Loucy (cell line): Measurements from ENCODE around the gene ZDHHC14.

ENCODE experiments used
- H2AFZ ChIP-seq: fragments of 200-600 bp; sonication (generic); 2 replicates; pipeline ENCODE4 v1.6.0; 2016; ENCODE audit warnings: antibody characterized with exemption, mild to moderate bottlenecking, low read length, moderate library complexity
- H3F3A ChIP-seq: fragments of 200-600 bp; 2 replicates; pipeline ENCODE4 v1.6.0; 2016; ENCODE audit warnings: antibody characterized with exemption, low read depth, mild to moderate bottlenecking
- H3K27me3 ChIP-seq: fragments of 200-600 bp; sonication (generic); 2 replicates; pipeline ENCODE4 v1.6.1; 2014; ENCODE audit warnings: low read length, mild to moderate bottlenecking; ENCODE audit not compliant: insufficient read depth, poor library complexity, severe bottlenecking
- H3K36me3 ChIP-seq: fragments of 200-600 bp; sonication (generic); 2 replicates; pipeline ENCODE4 v1.6.1; 2016; ENCODE audit warnings: low read length; ENCODE audit not compliant: insufficient read depth
- H3K4me1 ChIP-seq: fragments of 200-600 bp; sonication (generic); 2 replicates; pipeline ENCODE4 v1.5.1; 2014; ENCODE audit warnings: low read length, mild to moderate bottlenecking; ENCODE audit not compliant: insufficient read depth, poor library complexity, severe bottlenecking
- H3K4me2 ChIP-seq: fragments of 200-600 bp; sonication (generic); 2 replicates; pipeline ENCODE4 v1.6.0; 2014; ENCODE audit warnings: antibody characterized with exemption, low read length, low read depth, mild to moderate bottlenecking; ENCODE audit not compliant: poor library complexity, severe bottlenecking
- H3K4me3 ChIP-seq: fragments of 200-600 bp; sonication (generic); 2 replicates; pipeline ENCODE4 v1.5.1; 2014; ENCODE audit warnings: low read length, mild to moderate bottlenecking, mixed read lengths; ENCODE audit not compliant: poor library complexity, severe bottlenecking
- H3K79me2 ChIP-seq: fragments of 200-600 bp; sonication (generic); 2 replicates; pipeline ENCODE4 v1.6.1; 2014; ENCODE audit warnings: low read length; ENCODE audit not compliant: insufficient read depth
- H3K9ac ChIP-seq: fragments of 200-600 bp; sonication (generic); 2 replicates; pipeline ENCODE4 v1.6.0; 2014; ENCODE audit warnings: mild to moderate bottlenecking, low read depth, low read length, moderate library complexity; ENCODE audit not compliant: poor library complexity, severe bottlenecking
- H3K9me2 ChIP-seq: fragments of 200-600 bp; sonication (generic); replicated peaks from 2 replicates; pipeline ENCODE4 v1.6.1; 2016; ENCODE audit warnings: low read depth, low read length, mixed read lengths
- H3K9me3 ChIP-seq: fragments of 200-600 bp; sonication (generic); 2 replicates; pipeline ENCODE4 v1.6.1; 2014; ENCODE audit warnings: mild to moderate bottlenecking, antibody characterized with exemption, low read length, low read depth; ENCODE audit not compliant: insufficient read depth
- H4K20me1 ChIP-seq: fragments of 200-600 bp; sonication (generic); 2 replicates; pipeline ENCODE4 v1.6.0; 2014; ENCODE audit warnings: antibody characterized with exemption, low read length, mild to moderate bottlenecking; ENCODE audit not compliant: insufficient read depth, poor library complexity, severe bottlenecking
- EZH2phosphoT487 ChIP-seq: fragments of 200-600 bp; IDR thresholded peaks from 2 replicates; pipeline ENCODE4 v1.6.1; 2018; ENCODE audit warnings: antibody characterized with exemption, mild to moderate bottlenecking, moderate library complexity, borderline replicate concordance
- TF ChIP-seq, protein P1 (sequence below): fragments of 200-600 bp; sonication (generic); conservative IDR thresholded peaks from 2 replicates; pipeline ENCODE4 v1.5.1; 2014; ENCODE audit warnings: mild to moderate bottlenecking, antibody characterized with exemption, low read length

ZDHHC14 gene

DNA sequence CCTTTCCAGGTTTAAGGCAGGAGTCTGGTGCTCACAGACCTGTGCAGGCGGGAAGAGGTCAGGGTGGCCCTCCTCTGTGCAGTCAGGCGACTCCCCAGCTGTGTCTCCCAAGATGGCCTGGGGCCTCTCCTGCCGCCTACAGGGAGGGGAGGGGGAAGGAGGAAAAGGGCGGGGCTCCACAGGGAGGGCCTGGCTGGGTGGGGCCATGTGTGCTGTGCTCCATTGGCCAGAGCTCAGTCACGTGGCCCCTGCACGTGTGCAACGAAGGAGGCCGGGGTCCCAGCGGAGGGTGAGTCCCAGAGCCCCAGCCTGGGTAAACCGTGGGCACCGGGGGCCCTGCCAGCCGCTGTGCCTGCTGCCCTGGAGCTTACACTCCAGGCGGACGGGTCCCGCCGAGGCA is 211.6 kb downstream of the ZDHHC14 start:
- no peaks in the 10 kb centered on the region for H3K4me1 ChIP-seq
- no peaks in the 10 kb centered on the region for H4K20me1 ChIP-seq
- H3K79me2 ChIP-seq: no peaks in the 10 kb centered on the region
- no peaks in the 10 kb centered on the region for H3F3A ChIP-seq
- no peaks in the 10 kb centered on the region for H3K9me2 ChIP-seq
- H3K36me3 ChIP-seq: no peaks in the 10 kb centered on the region
- H3K27me3 ChIP-seq: no peaks in the 10 kb centered on the region
- H3K9ac ChIP-seq: no peak overlapping the region
- H3K4me3 ChIP-seq: no peak overlapping the region
- no peak overlapping the region for H2AFZ ChIP-seq
- peaks cover 13% of the 10 kb centered on the region; the same call in 1 of the 2 replicates for H3K9me3 ChIP-seq
- no peak overlapping the region for H3K4me2 ChIP-seq
- TF ChIP-seq, protein P1, sequence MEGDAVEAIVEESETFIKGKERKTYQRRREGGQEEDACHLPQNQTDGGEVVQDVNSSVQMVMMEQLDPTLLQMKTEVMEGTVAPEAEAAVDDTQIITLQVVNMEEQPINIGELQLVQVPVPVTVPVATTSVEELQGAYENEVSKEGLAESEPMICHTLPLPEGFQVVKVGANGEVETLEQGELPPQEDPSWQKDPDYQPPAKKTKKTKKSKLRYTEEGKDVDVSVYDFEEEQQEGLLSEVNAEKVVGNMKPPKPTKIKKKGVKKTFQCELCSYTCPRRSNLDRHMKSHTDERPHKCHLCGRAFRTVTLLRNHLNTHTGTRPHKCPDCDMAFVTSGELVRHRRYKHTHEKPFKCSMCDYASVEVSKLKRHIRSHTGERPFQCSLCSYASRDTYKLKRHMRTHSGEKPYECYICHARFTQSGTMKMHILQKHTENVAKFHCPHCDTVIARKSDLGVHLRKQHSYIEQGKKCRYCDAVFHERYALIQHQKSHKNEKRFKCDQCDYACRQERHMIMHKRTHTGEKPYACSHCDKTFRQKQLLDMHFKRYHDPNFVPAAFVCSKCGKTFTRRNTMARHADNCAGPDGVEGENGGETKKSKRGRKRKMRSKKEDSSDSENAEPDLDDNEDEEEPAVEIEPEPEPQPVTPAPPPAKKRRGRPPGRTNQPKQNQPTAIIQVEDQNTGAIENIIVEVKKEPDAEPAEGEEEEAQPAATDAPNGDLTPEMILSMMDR: no peak
- no peak for TF ChIP-seq EZH2phosphoT487

DNA sequence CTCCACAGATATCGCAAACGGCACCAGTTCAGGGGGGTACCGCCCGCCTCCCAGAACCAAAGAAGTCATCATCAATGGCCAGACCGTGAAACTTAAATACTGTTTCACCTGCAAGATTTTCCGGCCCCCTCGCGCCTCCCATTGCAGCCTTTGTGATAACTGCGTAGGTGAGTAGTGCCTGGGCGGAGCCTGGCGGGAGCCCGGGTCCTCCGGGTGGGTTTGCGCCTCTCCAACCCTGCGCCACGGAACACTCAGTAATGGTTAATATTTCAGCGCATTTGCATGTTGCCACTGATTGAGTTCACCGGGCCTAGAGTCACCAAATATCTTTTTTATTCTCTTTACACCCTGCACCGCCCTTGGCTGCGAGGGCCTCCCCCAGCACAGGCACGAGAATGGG is 212.0 kb downstream of the ZDHHC14 start:
- Histone ChIP-seq H3K36me3 (no peaks in the 10 kb centered on the region), H3K4me3 (no peak overlapping the region), H3K27me3 (no peaks in the 10 kb centered on the region), H3K9me2 (no peaks in the 10 kb centered on the region), H4K20me1 (no peaks in the 10 kb centered on the region), H3F3A (no peaks in the 10 kb centered on the region), H3K9ac (no peak overlapping the region), H3K4me1 (no peaks in the 10 kb centered on the region), H3K9me3 (peaks cover 13% of the 10 kb centered on the region; the same call in 1 of the 2 replicates), H3K79me2 (no peaks in the 10 kb centered on the region), H2AFZ (no peak overlapping the region), H3K4me2 (no peak overlapping the region)
- TF ChIP-seq, protein P1: no peak
- TF ChIP-seq EZH2phosphoT487: no peak

DNA sequence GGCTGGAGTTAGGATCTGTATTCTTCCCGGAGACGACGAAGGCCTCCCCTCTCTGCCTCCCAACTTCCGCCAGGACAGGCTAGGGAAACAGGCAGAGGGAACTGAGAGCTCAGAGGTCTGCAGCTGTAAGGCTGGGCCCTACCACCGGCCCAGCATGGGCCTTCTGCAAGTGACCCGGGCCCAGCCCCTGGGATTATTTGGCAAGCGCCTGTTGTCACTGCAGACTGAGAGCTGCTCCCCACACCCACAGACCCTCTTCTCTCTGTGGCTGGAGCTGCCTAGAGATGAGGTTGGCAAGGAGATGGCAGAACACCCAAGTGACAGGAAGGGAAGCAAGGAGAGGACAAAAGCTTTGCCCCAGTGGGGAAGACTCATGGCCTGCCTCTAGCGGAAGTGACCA is 212.6 kb downstream of the ZDHHC14 start:
- Histone ChIP-seq H3K4me3 (no peak overlapping the region), H3K27me3 (no peaks in the 10 kb centered on the region), H3F3A (no peaks in the 10 kb centered on the region), H3K4me1 (no peaks in the 10 kb centered on the region), H3K9me2 (no peaks in the 10 kb centered on the region), H3K36me3 (no peaks in the 10 kb centered on the region), H3K9ac (no peak overlapping the region), H2AFZ (no peak overlapping the region), H3K79me2 (no peaks in the 10 kb centered on the region), H3K4me2 (no peak overlapping the region), H4K20me1 (no peaks in the 10 kb centered on the region), H3K9me3 (peaks cover 13% of the 10 kb centered on the region; the same call in 1 of the 2 replicates)
- TF ChIP-seq, protein P1: no peak
- no peak for TF ChIP-seq EZH2phosphoT487
